ENCODE results near the gene KCNK15.

- TF ChIP-seq CTCF (IDR thresholded peaks at IDR 0.05 in 8 of 11, conservative IDR thresholded peaks at IDR 0.05 in 3 of 11) (no peak), POLR2AphosphoS5 (IDR thresholded peaks at IDR 0.05) (no peak)
These were observed 901 bp downstream of the KCNK15 start for GRCh38 chr20:44746367-44747165.
